Measurements from ENCODE around the gene LTA4H. TPM values are rescaled to one million over a fixed set of nuclear protein-coding genes. Genes with fewer than 3 reads are reported as not detected.

Gene LTA4H
- polyA plus RNA-seq, 3 donors = 36.9 to 40.9 (median 39.9) TPM

DNA sequence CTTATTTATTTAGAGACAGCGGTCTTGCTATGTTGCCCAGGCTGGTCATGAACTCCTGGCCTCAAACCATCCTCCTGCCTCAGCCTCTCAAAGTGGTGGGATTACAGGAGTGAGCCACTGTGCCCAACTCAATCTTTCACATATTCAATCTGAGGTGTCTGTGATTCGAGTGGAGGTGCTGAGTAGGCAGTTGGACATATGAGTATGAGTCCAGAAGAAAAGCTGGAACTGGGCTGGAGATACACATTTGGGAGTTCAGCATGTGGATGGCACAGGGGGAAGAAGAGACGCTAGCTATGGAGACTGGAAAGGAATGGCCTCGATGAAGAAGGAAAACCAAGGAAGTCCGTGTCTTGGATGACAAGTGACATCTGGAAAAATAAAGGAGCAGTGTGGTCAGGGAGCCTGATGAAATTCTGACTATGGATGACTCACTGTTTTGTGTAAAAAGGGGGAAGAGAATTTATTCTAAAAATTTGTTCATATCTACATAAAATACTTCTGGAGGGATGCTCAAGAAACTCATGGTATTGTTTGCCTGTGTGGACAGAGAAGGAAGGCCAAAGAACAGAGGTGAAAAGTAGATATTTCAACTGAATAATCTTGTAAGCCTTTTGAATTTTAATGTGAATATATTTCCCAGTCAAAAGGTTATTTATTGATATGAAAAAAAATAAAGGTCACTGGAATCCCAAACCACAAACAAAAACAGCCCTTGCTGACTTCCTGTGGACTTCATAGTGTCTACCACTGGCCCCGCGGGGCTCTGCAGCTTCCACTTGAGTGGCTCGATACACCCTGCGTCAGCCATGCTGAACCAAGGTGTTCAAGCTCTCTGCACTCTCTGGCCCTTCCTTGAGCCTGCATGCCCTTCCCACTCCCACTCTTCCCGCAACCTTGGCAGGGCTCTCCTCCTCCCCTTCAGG, 8.9 kb upstream of the LTA4H start:
- no peak overlapping the region for H3K27ac ChIP-seq (ENCODE audit: low read depth, low read length)
- 57 to 88% (median 59%) methylated on average over 10 of the region's 10 CpGs for WGBS, 3 donors

DNA sequence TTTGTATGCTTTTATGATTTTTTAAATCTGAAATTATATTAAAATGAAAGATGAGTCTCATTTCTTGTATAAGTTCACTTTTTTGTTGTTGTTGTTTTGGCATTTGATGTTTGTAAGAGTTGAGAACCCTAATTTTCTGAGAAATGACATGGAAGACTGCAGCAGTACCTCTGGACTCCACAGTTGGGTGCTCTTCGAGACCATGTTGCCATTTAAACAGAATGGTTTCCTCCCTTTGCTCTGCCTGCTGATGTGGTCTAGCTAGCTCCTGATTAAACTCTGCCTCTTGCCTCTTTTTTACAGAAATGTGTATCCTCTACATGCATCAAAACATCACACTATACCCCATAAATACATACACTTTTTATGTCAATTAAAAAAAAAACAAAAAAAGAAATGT, 5.8 kb upstream of the LTA4H start:
- no peak overlapping the region for H3K27ac ChIP-seq (ENCODE audit: low read depth, low read length)
- 85 to 100% (median 88%) methylated on average over 1 of the region's 1 CpG for WGBS, 3 donors

DNA sequence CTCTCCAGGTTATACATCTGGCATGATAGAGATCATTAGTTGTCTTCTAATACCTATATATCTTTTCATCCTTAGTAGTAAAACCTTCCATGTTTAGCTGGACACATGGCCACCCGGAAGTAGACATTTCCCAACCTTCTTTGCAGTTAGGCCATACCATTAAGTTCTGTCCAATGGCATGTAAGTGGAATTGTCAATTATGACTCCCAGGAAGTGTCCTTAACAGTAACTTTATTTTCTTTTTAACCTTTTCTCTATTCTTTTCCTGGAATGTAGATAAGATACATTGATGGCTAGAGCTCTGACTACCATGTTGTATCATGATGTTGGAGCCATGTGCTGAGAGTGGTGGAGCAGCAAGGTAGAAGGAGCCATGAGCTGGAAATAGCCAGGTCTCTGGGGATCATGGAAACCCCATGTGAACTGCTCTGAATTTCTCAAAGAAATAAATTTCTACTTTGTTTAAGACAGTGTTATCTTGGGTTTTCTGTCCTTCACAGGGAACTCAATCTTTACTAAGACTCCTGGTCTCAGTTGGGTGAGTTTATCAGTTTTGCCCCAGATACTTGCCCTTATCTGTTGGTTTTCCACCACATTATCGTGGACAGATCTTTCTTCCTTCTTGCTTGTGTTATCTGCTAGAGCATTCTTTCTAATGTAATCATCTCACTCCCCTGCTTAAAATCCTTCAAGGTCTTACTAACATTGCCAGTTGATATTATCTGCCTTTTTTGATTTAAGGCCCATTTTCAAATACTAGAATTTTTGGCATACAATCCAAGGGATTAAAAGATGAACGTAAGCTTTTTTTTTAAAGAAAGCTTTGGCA, 5.1 kb upstream of the LTA4H start:
- 46 to 61% (median 53%) methylated on average over 3 of the region's 3 CpGs for WGBS, 3 donors
- H3K27ac ChIP-seq (ENCODE audit: low read depth, low read length) = no peak overlapping the region

DNA sequence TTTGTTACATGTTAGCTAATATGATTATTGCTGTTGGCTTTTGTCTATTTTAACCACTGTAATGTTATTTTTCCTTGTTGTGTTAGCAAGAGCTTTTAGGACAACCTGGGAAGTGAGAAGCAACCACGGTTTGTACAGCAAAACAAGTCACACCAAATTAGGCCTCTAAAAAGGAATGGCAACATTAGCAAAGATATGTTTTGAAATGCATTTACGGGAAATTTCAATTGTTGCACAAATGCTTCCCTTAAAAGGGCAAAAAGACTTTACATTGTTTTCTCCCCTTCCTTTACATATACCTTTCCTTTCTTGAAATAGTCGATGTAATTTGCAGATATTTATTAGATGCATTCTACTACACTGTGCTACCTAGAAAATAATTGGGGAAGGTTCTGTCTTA, 4.1 kb upstream of the LTA4H start:
- WGBS, 3 donors = 60 to 89% (median 72%) methylated on average over 3 of the region's 3 CpGs
- H3K27ac ChIP-seq (ENCODE audit: low read depth, low read length) = no peak overlapping the region

DNA sequence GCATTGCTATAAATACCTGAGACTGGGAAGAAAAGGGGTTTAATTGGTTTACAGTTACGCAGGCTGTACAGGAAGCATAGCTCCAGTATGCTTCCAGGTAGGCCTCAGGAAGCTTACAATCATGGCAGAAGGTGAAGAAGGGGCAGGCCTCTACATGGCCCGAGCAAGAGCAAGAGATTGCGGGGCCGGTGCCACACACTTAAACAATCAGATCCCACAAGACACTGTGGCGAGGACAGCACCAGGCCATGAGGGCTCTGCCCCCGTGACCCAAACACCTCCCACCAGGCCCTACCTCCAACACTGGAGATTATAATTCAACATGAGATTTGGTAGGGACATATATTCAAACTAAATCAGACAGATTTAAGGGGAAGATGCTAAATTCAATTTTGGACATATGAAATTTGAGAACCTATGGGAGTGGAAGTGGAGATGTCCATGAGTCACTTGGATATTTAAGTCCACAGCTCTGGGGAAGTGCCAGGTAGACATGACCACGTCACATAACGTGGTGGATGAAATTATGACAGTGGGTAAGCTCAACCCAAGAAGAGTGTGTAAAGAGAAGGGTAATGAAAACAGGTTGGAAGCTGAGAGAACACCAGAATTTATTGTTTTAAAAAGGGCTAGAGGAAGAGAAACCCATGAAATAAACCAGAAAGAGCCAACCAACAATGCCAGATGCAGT, 1.5 kb upstream of the LTA4H start:
- 90 to 93% (median 93%) methylated on average over 8 of the region's 8 CpGs for WGBS, 3 donors
- no peak overlapping the region for H3K27ac ChIP-seq (ENCODE audit: low read depth, low read length)

DNA sequence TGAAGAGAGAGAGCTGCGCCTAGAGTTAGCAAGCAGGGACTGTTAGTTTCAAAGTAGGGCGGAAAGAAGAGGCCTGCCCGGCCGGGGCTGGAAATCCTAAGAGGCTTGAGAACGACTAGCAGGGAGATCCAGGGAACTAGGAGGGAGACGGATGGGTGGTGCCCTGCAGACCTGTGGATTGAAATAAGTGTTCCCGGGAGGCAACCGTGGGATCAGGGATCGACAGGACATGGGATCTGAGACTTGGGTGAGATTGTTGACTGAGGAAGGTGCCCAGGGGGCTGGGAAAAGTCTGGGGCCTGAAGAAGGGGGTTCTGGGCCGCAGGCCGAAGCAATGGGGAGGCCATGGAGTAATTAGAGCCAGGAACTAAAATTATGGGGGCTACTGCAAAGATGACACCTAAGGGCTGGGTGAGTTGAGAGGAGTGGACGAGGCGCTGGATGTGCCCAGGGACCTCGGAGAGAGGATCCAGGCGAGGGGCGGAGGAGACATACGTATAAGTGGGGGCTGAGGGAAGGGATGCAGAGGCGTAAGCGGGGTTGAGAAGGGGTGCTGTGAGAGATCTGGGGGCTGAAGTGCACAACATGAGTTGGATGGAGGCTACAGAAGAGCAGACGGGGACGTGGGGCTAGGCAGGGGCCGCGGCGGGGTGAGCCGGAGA, 635 bp downstream of the LTA4H start:
- no peak overlapping the region for H3K27ac ChIP-seq (ENCODE audit: low read depth, low read length)
- WGBS, 3 donors = 0 to 3% (median 1%) methylated on average over 25 of the region's 25 CpGs

DNA sequence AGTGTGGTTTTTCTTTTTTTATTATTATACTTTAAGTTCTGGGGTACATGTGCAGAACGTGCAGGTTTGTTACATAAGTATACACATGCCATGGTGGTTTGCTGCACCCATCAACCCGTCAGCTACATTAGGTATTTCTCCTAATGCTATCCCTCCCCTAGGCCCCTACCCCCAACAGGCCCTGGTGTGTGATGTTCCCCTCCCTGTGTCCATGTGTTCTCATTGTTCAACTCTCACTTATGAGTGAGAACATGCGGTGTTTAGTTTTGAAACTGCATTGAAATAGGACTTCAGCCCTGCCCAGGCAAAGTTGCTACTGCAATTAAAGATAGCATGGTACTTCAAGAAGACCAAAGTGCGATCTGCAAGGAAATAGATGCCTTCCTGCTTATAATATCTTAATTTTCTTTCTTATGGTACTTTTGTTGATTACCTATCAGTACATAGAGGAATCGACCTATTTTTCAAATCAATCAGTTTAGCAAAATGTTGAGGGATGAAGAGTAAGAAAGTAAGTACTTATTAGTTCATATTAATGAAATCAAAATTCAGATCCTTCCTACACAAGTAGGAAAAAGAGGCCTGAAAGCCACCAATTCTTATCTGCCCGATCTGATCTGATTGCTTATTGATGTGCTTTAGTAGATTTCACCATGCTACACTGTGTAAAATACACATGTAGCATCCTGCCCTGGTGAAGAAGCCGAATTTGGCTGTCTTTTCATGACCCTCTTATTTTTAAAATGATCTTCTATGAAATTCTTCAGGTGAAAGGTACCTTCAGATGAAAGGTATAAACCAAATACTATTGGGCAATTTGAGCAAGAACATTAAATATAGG, 1.6 kb downstream of the LTA4H start:
- WGBS, 3 donors = 47 to 65% (median 62%) methylated on average over 7 of the region's 7 CpGs
- H3K27ac ChIP-seq (ENCODE audit: low read depth, low read length) = no peak overlapping the region

DNA sequence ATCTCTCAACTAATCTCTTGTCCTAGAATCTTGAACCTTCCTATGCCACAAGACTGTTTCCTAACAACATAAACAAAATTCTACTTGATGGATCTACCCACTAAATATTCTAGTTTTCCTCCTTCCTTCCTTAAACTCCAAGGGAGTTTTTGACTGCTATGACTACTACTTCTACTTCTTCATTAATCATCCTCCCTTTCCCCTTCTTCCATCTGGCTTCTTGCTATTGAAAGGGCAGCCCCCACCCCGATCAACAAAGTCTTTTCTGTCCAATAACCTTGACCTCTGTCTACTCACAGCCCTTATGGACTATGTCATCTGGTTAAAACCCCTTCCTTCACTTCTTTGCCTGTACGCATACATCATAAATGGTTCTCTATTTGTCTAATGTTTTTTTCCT, 5.6 kb downstream of the LTA4H start:
- WGBS, 3 donors = 76 to 89% (median 85%) methylated on average over 2 of the region's 2 CpGs
- no peak overlapping the region for H3K27ac ChIP-seq (ENCODE audit: low read depth, low read length)

DNA sequence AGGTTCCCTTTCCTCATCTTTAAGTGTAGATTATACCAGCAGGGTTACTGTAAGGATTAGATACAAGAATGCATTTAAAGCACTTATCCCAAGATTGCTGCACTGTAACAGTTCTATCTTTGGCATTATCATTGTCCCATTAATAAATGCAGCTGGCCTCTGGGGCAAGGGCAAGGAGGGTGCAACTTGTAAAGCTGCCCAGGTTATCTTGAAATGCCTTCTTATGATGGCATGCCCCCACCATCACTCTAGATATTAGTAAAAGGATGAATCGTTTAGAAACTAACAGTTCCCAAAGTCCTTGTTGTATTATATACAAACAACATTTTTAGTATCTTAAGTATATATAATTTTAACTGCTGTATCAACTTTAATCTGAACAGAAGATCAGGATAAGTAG, 6.8 kb downstream of the LTA4H start:
- WGBS, 3 donors = 76 to 84% (median 76%) methylated on average over 1 of the region's 1 CpG
- no peak overlapping the region for H3K27ac ChIP-seq (ENCODE audit: low read depth, low read length)

DNA sequence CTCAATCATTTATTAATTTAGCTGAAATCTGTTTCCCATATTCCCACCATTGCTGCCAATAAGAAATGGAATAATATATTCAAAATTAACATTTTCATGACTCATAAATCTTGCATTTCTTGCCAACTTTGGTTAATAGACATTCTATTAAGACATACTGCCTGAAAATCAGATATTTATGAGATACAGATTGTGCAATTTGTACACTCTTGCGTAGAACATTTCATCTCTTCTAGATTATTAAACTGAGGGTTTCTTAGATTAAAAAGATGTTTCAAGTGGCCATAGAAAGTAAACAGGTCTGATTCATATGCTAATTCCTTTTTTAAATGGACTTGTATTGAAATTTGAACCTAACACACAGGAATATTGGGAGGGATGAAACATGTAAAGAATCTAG, 9.1 kb downstream of the LTA4H start:
- H3K27ac ChIP-seq (ENCODE audit: low read depth, low read length) = no peak overlapping the region
- WGBS, 3 donors = 83 to 90% (median 88%) methylated on average over 1 of the region's 1 CpG

DNA sequence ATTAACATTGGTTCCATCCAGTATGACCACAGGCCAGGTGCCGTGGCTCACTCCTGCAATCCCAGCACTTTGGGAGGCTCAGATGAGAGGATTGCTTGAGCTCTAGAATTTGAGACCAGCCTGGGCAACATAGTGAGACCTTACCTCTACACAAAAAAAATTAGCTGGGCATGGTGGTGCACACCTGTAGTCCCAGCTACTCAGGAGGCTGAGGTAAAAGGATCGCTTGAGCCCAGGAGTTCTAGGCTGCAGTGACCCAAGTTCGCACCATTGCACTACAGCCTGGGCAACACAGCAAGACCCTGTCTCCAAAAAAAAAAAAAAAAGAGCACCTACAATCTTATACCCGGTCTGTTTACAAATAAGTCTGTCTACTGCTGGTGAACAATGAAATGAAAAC, 9.9 kb downstream of the LTA4H start:
- no peak overlapping the region for H3K27ac ChIP-seq (ENCODE audit: low read depth, low read length)
- 98 to 100% (median 99%) methylated on average over 4 of the region's 4 CpGs for WGBS, 3 donors

DNA sequence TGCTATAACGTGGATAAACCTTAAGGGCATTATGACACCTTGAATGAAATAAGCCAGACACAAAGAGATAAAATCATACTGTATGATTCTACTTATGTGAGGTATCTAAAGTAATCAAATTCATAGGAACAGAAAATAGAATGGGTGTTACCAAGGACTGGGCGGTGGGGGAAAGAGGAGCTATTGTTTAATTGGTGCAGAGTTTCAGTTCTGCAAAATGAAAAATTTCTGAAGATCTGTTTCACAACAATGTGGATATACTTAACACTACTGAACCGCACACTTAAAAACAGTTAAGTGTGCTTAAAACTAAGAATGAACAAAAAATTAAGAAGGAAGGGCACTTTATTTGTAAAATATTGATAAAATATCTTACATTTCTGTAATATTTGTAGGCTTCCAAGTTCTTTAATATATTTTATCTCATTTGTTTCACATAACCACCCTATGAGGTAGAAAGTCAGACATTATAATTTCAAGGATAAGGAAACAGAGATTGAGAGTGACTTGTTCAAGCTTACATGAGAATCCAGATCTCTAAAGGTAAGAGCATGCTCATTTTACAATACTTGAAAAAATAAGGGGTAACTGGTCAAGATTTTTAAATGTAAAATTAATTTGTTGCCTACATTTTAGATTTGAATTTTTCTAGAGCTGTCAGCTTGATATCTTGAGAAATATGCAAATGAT, 14.9 kb downstream of the LTA4H start:
- 75 to 93% (median 77%) methylated on average over 3 of the region's 3 CpGs for WGBS, 3 donors
- H3K27ac ChIP-seq (ENCODE audit: low read depth, low read length) = no peak overlapping the region

DNA sequence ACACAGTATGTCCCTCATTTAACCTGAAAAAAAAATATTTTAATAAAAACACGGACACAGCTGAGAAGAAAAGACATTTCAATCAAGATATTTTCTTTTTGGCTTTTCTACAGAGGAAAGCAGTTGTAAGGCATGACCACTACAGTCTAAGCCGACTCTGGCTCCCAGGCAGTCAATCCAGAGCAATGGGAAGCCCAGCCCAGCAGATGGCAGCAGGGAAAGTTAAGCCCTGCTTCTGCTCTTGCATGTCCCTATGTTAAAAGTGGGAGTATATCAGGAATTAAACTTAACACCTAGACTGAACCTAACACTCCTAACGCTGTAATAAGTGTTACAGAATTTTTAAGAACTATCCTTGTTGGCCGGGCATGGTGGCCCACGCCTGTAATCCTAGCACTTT, 19.7 kb downstream of the LTA4H start:
- 71 to 81% (median 77%) methylated on average over 5 of the region's 5 CpGs for WGBS, 3 donors
- H3K27ac ChIP-seq (ENCODE audit: low read depth, low read length) = no peak overlapping the region

DNA sequence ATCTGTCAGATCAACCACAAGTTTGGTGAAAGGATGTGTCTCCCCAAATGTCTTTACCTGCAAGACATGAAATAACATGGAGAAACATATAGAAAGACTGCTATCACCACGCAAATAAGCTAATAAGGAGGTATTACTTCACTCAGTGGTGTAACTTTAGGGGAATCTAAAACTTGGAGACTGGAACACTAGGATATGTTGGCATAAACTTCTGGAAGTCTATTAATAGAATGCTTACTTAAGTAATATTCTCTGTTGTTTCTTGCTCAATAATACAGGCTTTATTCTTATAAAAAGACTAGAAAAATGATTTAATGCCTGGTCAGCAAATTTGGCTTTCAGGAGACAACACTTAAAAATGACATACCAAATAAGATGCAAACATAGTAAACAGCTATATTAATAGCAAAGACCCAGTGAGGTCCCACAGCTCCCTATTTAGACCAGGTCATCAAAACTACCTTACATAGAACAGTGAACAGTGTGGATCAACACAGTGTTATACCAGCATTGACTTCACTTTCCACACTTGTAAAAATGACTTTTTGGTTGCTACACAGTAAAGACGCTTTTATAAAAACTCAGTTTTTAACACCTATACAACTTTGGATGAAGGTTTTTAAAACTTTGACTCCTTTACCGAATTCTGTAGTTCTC, 20.3 kb downstream of the LTA4H start:
- no peak overlapping the region for H3K27ac ChIP-seq (ENCODE audit: low read depth, low read length)
- 85 to 86% (median 85%) methylated on average over 3 of the region's 3 CpGs for WGBS, 3 donors

DNA sequence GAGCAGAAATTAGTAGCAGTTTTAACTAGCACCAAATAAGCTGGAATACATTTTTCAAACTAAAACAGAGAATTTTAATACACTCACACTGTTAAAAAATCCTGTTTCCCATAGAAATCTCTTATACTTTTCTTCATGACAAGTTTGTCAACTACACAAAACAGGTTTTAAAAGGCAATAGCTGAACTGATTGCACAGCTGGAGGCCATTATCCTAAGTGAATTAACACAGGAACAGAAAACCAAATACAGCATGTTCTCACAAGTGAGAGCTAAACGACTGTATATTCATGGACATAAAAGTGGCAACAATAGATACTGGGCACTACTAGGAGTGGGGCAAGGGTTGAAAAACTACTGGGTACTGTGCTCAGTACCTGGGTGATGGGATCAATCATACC, 27.7 kb downstream of the LTA4H start:
- WGBS, 3 donors = 22 to 74% (median 61%) methylated on average over 1 of the region's 1 CpG
- H3K27ac ChIP-seq (ENCODE audit: low read depth, low read length) = no peak overlapping the region

DNA sequence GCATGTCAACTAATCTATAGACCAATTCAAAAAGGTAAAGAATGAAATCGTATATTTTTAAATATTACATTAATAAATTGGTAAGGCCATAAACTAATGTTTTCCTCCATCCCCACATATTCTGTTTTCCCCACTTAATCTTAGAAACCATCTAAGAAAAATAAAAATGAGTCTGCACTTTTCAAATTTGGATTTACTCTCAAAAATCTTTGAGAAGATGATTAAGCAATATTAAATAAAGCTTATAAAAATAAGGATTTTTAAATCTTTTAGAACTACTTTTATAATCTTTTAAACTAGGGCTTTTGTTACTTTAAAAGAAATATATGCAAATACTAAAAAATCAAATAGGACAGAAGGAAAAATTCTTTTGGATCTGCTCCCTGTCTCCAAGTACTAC, 28.7 kb downstream of the LTA4H start:
- no peak overlapping the region for H3K27ac ChIP-seq (ENCODE audit: low read depth, low read length)
- WGBS, 3 donors = 85 to 100% (median 95%) methylated on average over 1 of the region's 1 CpG

DNA sequence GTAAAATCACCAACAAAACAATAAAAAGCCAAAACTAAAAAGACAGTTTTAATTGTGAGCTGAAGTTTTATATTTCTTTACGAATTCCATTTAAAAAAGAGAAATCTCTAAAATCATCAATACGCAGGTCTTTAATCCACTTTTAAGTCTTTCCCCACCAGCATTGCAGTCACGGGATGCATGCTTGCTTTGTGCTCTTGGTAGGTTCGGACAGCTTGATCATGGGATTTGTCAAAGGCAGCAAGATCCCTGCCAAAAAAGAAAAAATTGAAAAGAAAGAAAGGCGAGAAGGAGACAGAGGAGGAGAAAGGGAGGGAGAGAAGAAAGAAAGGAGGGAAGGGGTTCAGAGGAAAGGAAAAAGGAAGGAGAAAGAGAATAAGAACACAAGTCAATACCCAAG, 34.5 kb downstream of the LTA4H start:
- no peak overlapping the region for H3K27ac ChIP-seq (ENCODE audit: low read depth, low read length)
- WGBS, 3 donors = 91 to 96% (median 92%) methylated on average over 5 of the region's 5 CpGs
